G401.6 (cell line): ENCODE results near the gene GPR3.
"Not testable (repeated sequence)": the region's sequence is repeated elsewhere in the genome, so short reads cannot be mapped to it uniquely, and the experiment has no call there.

ENCODE experiments used
- FAIRE-seq: peaks from 2 replicates; lab custom pipeline; 2012; peaks lifted over from hg19 to GRCh38; lab: Jason Lieb, UNC

GPR3 gene

GRCh38 chr1:27428316-27429028 is 36.0 kb downstream of the GPR3 start:
- FAIRE-seq, result no peak

GRCh38 chr1:27429029-27429425 is 36.6 kb downstream of the GPR3 start:
- no peak for FAIRE-seq

GRCh38 chr1:27430903-27431600 is 38.6 kb downstream of the GPR3 start:
- FAIRE-seq, result no peak

GRCh38 chr1:27431601-27431940 is 39.1 kb downstream of the GPR3 start:
- FAIRE-seq, result no peak

- not testable (repeated sequence) for FAIRE-seq
Measured at GRCh38 chr1:27432725-27433124, 40.3 kb downstream of the GPR3 start.

GRCh38 chr1:27433706-27434105 is 41.3 kb downstream of the GPR3 start:
- FAIRE-seq, result no peak

GRCh38 chr1:27435566-27436203 is 43.3 kb downstream of the GPR3 start:
- no peak for FAIRE-seq

GRCh38 chr1:27436204-27437159 is 44.1 kb downstream of the GPR3 start:
- FAIRE-seq, result no peak

- FAIRE-seq, result no peak
Measured at GRCh38 chr1:27438621-27439061, 46.2 kb downstream of the GPR3 start.

GRCh38 chr1:27439150-27439549 is 46.7 kb downstream of the GPR3 start:
- no peak for FAIRE-seq

GRCh38 chr1:27444632-27445031 is 52.2 kb downstream of the GPR3 start:
- FAIRE-seq, result no peak
